Activated CD4-positive, alpha-beta T cell treated with anti-CD3 and anti-CD28 coated beads, Interleukin-2, amount 50 U/mL, for 4 hours (primary cell): ENCODE data around the gene CORO2A.
"Not testable (repeated sequence)": the region's sequence is repeated elsewhere in the genome, so short reads cannot be mapped to it uniquely, and the experiment has no call there.

Source experiments
- DNase-seq, 2 experiments: peaks; one replicate each; pipeline ENCODE4 v3.0.0-alpha.2; 2020

CORO2A gene

DNA sequence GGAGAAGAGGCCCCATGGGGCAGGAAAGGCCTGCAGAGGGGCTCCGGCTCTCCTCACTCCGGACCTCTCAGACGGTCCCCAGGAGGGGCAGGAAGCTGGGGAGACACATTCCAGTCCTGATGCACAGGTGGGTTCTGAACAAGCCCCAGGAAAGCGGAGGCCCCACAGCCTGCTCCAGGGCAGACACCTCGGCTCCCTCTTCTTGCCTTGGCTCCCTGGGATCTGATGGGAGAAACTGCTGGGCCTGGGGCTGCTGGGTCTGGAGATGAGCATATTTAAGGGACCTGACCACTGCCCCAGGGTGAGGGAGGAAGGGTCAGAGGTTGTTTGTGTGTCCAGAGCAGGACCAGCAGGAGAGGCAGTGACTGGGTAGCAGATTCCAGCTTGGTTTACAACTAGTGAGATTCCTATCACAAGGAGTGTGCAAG lies 1.2 kb downstream of the CORO2A start:
- no peak for DNase-seq

DNA sequence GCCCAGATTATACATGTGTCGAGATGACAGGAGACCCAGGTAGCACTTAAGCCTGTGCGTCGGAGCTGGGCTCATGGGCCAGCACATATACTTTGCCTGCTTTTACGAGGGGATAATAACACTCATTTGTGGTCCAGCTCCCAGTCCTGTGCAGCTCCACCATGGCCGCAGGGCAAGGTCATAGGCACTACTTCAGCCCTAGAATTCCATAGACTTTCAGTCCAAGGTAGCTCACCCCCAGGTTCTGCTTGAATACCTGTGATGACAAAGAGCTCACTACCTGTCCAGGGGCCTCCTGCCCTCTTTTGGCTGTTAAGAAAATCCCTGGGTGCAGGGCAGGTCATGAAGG lies 1.7 kb downstream of the CORO2A start:
- DNase-seq: no peak

DNA sequence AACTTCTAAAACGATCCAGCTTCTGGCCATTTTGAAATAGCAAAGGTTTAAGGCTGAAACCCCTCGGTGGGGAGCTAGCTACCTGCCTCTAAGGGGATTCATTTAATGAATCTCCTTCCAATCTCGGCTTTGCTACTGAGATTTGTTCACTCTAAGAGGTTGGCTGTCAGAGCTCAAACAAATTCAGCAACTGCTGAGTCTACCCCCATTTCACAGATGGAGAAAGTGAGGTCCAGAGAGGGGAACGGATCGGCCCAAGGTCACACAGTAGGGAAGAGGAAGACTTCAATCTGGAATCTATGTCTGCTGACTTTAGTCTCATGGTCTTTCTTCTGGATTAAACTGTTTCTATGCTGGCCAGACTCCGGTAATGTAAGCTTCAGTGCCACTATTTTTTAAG lies 3.0 kb downstream of the CORO2A start:
- no peak for DNase-seq

DNA sequence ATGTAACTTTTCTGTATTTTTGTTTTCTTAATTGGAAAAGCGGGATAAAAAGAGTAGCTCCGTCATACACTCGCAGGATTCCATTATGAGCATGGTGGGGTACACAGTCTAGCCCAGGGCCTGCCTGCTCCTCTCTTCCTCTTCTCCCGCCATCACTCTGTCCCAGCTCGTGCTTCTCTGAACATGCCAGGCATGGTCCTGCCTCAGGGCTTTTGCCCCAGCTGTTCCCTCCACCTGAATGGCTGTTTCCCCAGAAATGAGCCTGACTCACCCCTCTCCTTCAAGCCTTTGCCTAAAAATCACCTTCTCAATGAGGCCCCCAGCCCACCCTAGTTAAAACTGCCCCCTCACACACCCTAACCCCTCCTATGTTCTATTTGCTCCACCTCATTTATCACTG lies 4.5 kb downstream of the CORO2A start:
- no peak for DNase-seq

DNA sequence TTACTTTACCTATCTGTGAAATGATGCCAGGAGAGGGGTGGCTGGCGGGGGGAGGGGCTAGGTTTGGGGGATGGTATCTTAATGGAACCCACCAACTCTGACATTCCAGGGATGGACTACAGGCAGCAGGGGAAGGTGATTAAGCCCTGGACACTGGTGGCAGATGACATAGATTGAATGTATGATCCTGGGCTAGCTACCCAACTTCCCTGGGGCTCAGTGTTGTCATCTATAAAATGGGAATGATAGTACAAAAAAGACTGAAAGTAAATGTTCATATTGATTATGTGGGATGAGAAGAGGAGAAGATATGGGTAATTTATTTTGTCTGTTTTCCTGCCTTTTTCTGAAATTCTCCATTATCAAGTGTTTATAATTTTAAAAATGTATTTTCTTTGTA lies 6.2 kb downstream of the CORO2A start:
- DNase-seq: no peak

DNA sequence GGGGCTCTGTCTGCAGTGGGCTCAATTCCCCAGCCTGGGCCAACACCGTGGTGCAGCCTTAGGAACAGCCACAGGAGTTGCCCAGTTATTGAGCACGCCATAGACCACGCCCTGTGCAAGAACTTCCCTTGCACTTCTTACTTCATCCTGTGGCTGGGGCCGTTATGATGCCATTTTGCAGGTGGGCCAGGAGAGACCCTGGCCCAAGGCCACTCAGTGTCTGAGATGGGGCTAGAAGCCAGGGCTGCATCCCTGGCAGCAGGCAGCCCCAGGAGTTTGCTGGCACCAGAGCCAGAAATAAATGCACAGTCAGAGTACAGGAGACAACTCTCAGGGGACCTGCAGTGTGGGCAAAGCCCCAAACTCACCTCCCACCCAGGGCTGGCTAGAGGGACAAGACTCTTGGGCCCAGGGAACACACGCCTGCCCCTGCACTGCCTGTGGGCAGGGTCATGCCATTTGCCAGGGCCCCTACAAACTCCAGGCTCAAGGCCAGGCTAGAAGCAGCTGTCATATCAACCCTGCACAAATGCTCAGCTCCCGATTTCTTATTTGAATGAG lies 6.7 kb downstream of the CORO2A start:
- DNase-seq: no peak

DNA sequence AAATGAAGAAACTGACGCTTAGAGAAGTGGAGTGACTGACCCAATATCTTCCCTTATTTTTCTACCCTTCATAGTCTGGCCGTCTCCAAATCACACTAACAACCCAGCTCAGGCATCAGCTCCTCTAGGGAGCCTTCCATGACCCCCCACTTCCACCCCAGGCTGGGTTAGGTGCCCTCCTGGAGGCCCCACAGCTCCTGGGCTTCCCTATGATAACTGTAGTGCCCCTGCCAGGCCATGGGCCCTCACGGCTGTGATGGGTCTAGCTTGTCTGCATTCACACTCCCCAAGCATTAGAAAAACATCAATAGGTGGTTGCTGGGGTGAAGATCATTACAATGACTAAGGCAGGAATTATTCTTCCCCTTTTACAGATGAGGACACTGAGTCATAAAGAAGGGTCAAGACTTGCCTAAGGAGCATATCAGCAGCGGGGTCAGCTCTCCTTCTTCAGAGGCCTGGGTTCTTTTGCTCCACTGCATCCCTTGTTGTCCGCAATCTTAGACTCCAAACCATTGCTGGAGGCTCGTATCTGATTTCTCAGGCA lies 7.3 kb downstream of the CORO2A start:
- DNase-seq: no peak

DNA sequence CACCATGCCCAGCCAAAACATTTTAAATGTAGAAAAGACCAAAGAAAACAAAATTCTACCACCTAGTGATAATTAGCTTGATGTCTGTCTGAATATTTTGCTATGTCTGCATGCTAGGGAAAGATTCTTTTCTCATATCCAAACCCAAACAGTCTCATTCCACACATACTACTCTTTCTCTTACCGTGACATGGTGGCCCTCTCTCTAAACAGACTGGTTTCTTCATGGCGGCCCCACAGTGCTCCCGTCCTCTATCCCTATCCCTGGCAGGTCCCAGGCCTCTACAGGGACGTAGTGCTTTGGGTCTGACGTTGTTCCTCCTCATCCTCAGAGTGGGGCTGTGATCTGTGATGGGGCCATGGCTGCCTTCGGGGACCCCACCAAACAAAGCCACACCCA lies 8.1 kb downstream of the CORO2A start:
- DNase-seq: no peak

DNA sequence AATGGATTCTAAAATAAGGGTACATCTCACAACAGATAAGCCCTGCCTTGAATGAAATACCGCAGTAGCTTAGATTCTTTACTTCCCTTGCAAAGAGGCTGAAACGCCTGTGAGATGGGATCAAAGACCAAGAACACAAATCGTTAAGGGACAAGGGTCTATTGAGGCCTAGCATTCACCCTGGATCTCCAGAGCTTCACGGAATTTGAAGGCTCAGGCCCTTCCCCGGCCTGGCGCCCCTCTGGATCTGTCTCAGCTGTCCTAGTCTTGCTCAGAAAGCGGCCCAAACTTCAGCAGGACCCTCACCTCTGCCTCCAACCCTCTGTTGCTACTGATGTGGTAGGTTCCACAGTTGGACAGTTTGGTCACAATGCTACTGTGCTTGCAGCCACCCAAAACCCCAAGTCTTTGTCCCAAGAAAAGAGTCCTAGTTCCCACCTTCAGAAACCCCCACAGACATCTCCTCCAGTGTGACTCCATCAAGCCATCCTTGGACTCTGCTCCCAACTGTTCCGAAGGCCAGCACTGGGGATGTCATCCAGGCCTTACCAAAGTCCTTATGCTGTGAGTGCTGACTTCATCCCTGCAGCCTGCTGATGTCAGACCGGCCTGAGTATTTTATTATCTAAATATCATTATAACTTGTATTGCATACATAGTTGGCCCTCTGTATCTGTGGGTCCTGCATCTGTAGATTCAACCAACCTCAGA lies 9.4 kb downstream of the CORO2A start:
- DNase-seq: no peak

DNA sequence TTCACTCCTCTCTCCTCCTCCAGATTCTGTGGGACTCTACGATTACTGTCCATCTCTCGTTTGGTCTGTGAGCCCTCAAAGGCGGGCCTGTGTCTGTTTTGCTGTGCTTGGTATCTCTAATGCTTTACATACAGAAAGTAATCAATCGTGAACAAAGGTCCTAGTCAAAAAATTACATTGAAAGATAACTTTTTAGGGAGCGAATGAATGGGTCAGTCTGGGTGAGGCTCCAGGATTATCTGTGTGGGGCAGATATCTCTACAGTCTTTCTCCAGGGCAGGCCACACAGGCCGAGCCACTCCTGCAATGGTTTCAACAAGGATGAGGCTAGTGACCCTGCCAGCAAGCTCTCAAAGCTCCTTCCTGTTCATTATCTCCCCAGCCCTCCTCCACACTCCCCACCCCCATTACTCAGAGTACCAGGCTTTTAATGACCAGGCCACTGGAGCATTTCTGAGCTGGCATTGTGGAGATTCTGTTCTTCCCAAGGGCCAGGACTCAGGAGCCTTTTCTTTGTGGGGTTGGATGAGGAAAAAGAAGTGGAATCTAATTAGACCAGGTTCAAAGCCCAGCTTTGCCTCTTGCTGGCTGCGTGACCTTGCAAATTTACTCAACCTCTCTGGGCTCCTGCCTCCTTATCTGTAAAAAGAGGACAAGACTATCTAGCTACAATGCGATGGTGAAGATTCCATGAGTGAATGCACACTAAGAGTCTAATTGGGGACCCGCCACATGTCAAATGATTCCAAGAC lies 10.2 kb downstream of the CORO2A start:
- no peak for DNase-seq

DNA sequence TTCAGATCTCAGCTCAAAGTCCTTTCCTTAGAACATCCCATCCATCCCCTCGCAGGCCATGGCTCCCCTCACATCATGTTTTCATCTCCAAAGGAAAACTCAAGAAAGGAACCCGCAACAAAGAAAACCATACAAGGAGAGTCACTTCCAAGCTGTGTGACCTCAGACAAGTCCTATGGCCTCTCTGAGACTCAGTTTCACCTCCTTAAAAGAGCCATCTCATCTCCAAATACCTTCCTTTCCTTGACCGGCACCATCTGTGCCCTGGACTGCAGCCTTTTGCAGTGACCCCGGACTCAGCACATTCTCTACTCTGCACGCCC lies 10.7 kb downstream of the CORO2A start:
- no peak for DNase-seq

DNA sequence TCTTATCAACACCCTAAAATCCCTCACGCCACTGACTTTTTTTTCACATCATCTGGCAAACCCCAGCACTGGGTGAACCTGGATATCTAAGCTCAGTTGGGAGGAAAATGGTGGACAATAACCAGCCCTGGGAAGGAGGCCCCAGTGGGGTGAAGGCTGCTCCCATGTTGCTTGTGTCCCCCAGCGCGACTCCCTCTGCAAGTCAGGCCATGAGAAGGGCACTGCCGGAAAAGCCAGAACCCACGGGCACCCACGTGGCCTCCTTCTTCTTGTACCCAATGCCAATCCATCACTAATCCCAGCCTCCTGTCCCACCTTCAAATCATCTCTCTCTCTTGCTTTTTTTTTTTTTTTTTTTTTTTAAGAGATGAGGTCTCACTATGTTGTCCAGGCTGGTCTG lies 11.4 kb downstream of the CORO2A start:
- DNase-seq: no peak

DNA sequence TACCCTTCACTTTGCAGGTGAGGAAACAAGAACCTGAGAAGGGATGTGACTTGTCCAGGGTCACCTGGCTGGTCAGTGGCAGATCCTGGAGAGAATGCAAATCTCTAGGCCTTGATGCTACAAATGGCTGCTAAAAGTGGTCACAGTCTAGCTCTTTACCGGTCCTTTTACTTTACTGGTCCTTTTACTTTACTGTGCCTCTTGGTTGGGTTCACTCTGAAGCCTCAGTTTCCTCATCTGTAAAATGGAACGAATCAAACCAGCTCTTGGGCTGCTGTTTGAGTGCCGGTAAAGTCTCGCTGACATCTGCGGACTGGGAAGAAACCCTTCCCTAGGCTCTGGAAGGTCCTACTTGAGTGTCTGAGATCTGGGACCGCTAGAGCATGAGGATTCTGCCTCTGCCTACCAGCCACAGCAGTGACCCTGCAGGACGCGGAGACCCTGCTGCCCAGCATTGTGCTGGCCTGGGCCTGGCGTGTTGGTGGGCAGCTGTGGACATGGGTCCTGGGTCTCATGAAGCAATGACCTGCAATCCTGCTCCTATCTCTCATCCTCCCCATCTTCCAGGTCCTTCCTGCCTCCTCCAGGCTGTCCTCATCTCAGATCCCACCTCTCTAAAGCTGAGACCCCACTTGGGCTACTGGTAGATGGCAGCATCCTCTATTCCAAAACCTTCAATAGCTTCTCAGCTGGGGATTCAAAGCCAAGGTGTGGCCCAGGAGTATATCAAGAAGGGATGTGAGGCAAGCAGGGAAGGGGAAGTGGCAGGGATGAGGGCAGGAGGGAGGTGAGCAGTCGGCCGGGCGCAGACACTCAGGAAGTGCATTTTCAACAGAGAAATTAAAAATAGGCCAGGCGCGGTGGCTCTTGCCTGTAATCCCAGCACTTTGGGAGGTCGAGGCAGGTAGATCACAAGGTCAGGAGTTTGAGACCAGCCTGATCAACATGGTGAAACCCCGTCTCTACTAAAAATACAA lies 13.3 kb downstream of the CORO2A start:
- no peak for DNase-seq

DNA sequence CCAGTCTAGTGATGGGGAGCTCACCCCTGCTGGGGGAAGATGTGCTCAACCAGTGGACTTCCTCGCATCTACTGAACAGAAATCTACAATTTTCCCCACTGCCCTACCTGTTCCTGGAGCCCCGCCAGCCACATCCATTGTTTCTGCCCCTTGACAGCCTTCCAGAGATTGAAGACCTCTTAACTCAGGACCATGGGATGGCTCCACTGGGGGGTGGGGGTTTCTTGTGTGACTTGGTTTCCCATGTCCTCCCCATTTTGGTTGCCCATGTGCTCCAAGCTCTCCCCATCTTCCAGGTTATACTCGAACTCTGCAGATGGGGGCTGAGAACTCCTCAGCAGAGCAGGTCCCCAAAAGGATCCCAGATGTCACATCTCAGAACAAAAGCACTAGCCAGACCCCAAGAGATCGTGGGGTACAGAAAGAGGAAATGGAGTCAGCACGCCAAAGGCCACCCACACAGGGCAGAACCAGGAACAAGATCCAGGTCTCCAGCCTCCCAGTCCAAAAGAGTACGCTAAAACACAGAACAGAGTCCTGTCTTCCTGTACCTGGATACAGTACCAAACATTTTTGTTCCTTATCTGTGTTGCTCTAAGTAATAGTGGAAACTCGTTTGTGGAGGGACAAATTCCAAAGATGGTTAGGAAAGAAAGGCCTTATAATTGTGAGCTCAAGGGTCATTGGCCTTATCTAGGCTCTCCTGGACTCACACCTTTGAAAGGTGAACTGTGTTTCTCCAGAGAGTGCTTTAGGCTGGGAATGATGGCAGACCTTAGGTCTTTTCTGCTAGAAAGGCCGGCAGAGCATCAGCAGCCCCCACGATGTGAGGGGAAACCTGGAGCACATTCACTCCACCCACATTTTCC lies 15.8 kb downstream of the CORO2A start:
- no peak for DNase-seq

DNA sequence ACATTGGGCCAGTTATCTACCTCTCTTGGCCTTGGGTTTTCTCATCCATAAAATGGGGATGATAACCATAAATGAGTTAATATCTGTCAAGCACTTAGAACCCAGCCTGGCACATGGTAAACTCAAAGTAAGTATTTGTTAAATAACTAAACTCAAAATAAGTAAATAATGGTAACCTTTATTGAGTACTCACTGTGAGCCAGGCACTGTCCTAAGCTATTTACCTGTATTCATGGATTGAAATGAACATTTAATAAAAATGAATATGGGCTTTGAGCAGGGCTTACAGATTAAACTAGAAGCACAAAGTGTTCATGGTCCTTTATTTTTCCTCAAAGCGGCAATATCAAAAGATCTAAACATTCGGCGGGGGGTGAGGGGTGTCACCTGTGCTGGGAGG lies 16.7 kb downstream of the CORO2A start:
- DNase-seq: no peak

DNA sequence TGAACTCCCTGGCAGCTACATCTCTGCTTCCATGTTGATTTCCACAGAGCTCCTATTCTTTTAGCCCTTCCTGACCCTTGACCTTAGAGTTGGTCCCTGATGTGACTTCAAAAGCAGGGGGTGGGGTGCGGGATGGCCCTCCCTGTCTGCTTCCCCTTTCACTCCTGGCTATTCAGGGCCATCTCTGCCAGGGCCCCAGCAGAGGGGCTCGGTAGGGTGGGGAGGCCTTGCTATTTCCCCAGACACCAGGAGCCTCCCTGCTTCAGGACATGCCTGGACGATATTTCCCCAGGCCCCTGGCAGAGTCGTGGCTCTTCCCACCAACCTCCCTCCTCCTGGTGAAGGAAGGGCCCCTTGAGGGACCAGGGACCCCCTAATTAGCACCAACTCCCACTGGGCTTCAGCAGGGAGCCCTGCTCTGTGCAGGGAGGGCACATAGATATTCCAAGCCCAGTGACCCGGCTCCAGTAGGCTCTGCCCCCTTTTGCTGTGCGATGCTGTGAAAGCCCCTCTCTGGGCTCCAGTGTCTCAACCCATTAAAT lies 17.3 kb downstream of the CORO2A start:
- no peak for DNase-seq

DNA sequence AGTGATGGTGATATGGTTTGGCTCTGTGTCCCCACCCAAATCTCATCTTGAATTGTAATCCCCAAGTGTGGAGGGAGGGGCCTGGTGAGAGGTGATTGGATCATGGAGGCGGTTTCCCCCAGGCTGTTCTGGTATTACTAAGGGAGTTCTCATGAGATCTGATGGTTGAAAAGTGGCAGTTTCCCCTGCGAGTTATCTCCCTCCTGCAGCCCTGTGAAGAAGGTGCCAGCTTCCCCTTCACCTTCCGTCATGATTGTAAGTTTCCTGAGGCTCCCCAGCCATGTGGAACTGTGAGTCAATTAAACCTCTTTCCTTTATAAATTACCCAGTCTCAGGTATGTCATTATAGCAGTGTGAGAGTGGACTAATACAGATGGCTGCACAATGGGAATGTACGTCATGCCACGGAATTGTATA lies 17.9 kb downstream of the CORO2A start:
- DNase-seq: not testable (repeated sequence)

DNA sequence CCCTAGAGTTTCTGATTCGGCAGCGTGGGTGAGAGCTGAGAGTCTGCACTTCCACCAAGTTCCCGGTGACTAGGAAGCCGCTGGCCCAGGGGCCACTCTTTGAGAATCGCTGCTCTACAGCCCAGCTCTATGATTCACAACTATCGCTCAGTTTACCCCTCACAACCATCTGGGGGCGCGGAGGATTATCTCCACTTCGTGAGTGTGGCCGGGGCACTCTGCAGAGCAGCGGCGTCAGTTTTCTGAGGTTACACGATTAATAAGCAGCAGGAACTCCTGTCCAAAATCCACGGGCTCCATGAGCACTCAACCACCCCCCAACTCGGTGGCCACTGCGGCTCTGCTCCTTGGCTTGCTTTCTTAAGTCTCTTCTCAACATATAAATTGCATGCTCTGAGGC lies 19.3 kb downstream of the CORO2A start:
- no peak for DNase-seq

DNA sequence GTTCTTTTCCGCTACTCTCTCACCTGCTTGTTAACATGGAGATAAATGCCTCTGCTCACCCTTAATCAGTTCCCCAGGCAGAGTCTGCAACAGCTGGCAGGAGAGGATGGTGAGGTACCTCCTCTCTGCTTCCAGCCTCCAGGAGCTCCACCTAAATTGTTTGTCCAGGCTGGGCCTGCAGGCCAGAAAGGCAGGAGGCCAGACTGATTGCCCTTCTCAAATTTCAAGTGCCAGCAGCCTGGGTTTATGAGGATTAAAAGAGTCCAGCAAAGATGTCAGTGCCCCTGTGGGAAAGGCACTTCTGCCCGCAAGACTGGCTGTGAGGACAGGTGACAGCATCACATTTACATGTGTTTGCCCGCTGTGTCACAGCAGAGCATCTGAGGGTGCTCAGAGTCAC lies 19.8 kb downstream of the CORO2A start:
- DNase-seq: no peak

DNA sequence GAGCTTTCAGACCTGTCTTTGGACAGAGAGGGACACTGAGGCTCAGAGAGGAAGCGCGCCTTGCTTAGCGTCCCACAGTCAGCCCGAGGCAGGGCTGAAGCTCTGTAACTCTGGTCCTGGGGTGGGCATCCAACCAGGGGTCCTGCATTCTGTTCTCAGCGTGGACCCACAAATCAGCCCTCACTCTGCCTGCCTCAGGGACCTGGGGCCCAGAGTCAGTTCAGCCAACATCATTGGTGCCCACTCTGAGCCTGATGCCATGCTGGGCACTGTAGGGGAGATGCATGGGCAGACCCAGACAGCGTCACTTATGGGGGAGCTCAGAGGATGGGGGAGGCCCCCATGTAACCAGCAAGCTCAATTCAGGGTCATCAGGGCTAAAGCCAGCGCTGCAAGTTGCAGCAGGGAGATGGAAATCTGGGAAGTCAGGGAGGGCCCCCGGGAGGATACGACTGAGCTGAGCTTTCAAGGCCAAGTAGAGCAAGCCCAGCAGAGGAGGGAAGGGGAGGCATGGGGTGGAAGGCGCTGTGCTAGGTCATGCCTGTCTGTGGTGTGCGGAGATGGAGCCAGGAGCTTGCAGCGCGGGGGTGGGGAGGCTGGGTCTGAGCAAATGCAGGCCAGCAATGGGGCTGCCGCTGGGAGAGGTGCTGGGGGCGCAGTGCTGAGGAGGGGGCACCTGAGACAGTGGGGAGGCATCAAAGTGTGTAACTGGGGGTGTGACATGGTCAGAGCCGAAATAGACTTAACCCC lies 21.1 kb downstream of the CORO2A start:
- DNase-seq: no peak

DNA sequence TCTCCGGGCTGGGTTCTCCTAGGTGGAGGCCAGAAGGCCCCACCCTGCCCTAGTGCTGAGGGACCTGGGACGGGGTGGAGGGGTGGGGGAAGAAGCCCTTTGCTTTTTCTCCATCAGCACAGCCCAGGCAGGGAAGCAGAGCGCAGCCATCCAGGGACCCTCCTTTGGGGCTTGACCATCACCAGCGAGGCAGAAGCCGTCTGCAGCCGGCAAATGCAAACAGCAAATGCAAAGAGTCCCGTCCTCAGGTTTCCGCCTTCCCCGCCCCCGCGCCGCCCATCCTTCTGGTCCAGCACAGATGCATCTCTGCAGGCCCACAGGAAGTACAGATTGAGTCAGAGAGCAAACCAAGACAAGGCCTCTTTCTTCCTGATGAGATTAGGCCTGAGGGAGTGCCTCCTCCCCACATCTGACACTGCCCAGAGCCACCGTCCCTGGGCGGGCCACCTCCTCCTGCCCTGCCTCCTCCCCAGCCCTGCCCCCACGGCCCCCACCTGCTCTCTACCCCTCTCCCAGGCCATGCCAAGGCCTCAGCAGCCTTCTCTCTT lies 23.4 kb downstream of the CORO2A start:
- peak; percentile 13 to 15 for DNase-seq
